GM19455 (cell line): Measurements from ENCODE around the gene MYL2.
"Not testable (repeated sequence)": the region's sequence is repeated elsewhere in the genome, so short reads cannot be mapped to it uniquely, and the experiment has no call there.

Experiments
- ATAC-seq: cut with Tn5 transposase; IDR thresholded peaks from one replicate; pipeline ENCODE4 v1.9.1; 2021; ENCODE audit not compliant: unreplicated experiment

The MYL2 gene, protein sequence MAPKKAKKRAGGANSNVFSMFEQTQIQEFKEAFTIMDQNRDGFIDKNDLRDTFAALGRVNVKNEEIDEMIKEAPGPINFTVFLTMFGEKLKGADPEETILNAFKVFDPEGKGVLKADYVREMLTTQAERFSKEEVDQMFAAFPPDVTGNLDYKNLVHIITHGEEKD

GRCh38 chr12:110920324-110920910 is at the start of gene MYL2:
Gene MYL2, minus strand, starts transcription at chr12:110920579. Its CDS starts 50 bp downstream, at chr12:110920529.
- no peak for ATAC-seq

DNA sequence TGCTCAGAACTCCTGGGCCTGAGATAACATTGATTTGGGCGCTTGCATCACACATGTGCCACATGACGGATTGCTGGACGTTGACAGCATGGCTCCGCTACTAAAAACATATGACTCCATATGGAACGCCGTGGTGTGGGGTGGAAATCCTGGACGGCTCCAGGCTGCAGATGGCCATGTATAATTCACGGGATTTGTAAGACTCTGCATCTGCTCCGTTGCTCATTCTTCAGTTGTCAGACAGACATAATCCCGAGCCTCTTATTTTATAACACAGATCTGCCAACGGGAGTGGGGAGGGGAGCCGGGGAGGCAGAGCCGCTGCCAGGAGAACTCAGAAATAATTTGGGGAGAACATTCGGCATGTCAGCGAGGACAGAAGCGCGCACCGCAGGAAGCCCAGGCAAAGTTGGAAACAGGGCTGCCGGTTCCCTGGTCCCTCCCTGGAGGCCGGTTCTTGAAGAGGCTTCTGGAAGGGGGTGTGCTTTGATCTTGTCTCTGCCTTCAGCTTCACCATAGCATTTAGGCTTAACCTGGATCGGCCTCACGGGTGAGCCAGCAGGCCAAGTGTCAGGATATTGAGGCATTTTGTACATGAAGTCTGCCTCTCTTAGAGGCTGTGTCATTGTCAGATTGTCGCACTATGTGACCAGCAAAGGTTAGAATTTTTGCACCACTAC is 45.8 kb upstream of the MYL2 start:
- ATAC-seq: no peak

GRCh38 chr12:110965574-110965973 is 45.2 kb upstream of the MYL2 start:
- no peak for ATAC-seq

- no peak for ATAC-seq
Observed at GRCh38 chr12:110960795-110961194, 40.4 kb upstream of the MYL2 start.

GRCh38 chr12:110957652-110958051 is 37.3 kb upstream of the MYL2 start:
- no peak for ATAC-seq

- ATAC-seq: no peak
Observed at GRCh38 chr12:110957159-110957558, 36.8 kb upstream of the MYL2 start.

- ATAC-seq: not testable (repeated sequence)
Observed at GRCh38 chr12:110950867-110951266, 30.5 kb upstream of the MYL2 start.

DNA sequence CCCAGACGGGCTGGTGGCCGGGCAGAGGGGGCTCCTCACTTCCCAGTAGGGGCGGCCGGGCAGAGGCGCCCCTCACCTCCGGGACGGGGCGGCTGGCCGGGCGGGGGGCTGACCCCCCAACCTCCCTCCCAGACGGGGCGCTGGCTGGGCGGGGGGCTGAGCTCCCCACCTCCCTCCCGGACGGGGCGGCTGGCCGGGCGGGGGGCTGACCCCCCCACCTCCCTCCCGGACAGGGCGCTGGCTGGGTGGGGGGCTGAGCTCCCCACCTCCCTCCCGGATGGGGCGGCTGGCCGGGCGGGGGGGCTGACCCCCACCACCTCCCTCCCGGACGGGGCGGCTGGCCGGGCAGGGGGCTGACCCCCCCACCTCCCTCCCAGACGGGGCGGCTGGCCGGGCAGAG is 30.1 kb upstream of the MYL2 start:
- not testable (repeated sequence) for ATAC-seq

GRCh38 chr12:110948041-110948440 is 27.7 kb upstream of the MYL2 start:
- ATAC-seq: no peak

- ATAC-seq: no peak
Observed at GRCh38 chr12:110943373-110943772, 23.0 kb upstream of the MYL2 start.

- ATAC-seq: no peak
Observed at GRCh38 chr12:110941391-110941790, 21.0 kb upstream of the MYL2 start.

DNA sequence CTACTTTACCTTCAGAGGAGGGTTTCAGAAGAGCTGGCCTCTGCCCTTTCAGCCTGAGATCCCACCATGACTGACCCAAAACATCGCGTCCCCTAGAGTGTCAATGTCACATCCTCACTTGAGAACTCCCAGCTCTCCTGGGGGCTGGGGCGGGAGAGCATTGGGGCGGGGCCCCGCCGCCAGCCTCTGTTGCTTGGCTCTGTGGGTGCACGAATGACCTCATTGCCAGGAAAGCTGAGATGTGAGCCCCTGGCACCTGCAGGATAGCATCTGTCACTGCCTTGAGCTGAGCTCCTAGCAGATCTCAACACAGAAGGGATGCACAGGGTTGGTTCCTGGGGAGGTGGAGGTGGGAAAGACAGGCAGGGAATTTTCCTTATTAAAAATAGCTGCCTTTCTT is 20.6 kb upstream of the MYL2 start:
- ATAC-seq: no peak

GRCh38 chr12:110940296-110940695 is 19.9 kb upstream of the MYL2 start:
- no peak for ATAC-seq

- no peak for ATAC-seq
Observed at GRCh38 chr12:110937104-110937641, 16.8 kb upstream of the MYL2 start.

GRCh38 chr12:110936367-110937103 is 16.2 kb upstream of the MYL2 start:
- no peak for ATAC-seq

GRCh38 chr12:110935588-110935987 is 15.2 kb upstream of the MYL2 start:
- ATAC-seq: no peak

DNA sequence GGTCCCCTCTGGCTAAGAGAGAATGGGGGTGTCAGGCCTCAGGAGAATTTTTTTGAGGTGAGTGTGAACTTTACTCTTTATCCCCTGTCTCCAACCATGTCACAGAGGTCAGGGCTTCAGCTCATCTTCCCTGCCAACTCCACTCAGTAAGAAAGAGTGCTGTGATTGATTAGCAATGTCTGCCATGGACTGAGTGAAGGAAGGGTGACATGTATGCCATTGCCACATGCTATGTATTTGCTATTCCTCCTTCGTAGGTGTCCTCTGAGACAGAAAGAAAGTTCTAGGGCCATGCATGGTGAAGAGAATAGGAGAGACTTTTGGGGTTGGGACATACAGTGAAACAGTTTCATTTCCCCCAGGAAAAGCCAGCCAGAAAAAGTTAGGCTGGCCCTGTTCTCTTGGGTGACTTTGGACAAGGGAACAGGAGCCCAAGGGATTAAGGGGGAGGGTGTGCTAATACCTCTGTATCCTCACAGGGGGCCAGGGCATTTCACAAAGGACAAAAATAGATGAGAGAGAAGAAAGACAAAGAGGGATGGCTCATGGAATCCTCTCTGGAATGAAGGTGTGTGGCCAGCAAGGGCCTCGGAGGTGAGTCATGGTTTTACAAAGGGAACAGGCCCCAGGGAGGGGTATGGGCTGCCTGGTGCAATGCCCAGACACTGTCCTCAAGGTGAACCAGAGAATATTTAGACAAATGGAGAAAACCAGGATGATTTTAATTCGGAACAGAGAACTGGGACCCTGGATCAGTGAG is 13.9 kb upstream of the MYL2 start:
- ATAC-seq: no peak

GRCh38 chr12:110933326-110933974 is 13.1 kb upstream of the MYL2 start:
- no peak for ATAC-seq

- no peak for ATAC-seq
Observed at GRCh38 chr12:110932046-110932445, 11.7 kb upstream of the MYL2 start.

GRCh38 chr12:110931315-110931728 is 10.9 kb upstream of the MYL2 start:
- no peak for ATAC-seq
